ENCODE data around the gene PTMS.
"Not testable (repeated sequence)": the region's sequence is repeated elsewhere in the genome, so short reads cannot be mapped to it uniquely, and the experiment has no call there.

The PTMS gene

GRCh38 chr12:6765634-6766581 lies at the start of gene PTMS:
TSS of gene PTMS (plus strand) at chr12:6766363. CDS start at chr12:6766706, 343 bp downstream.
- no peak for DNase-seq (ENCODE audit: low read depth)

- no peak for DNase-seq (ENCODE audit: low read depth)
These were observed 49.2 kb upstream of the PTMS start for GRCh38 chr12:6716874-6717437.

GRCh38 chr12:6722863-6723262 lies 43.3 kb upstream of the PTMS start:
- no peak for DNase-seq (ENCODE audit: low read depth)

- DNase-seq (ENCODE audit: low read depth): peak; percentile 94
These were observed 42.4 kb upstream of the PTMS start, which contains the start of gene COPS7A for GRCh38 chr12:6723607-6724408. TSS of gene COPS7A (plus strand) at chr12:6724046. CDS start at chr12:6724657, 611 bp downstream.

GRCh38 chr12:6724409-6724797 lies 41.8 kb upstream of the PTMS start:
- DNase-seq (ENCODE audit: low read depth): no peak

GRCh38 chr12:6725350-6725749 lies 40.8 kb upstream of the PTMS start:
- no peak for DNase-seq (ENCODE audit: low read depth)

GRCh38 chr12:6729186-6729585 lies 37.0 kb upstream of the PTMS start:
- DNase-seq (ENCODE audit: low read depth): no peak

GRCh38 chr12:6730169-6730568 lies 36.0 kb upstream of the PTMS start:
- no peak for DNase-seq (ENCODE audit: low read depth)

GRCh38 chr12:6734506-6735387 lies 31.4 kb upstream of the PTMS start:
- no peak for DNase-seq (ENCODE audit: low read depth)

GRCh38 chr12:6735448-6736191 lies 30.5 kb upstream of the PTMS start:
- no peak for DNase-seq (ENCODE audit: low read depth)

- no peak for DNase-seq (ENCODE audit: low read depth)
These were observed 29.4 kb upstream of the PTMS start for GRCh38 chr12:6736754-6737153.

- DNase-seq (ENCODE audit: low read depth): not testable (repeated sequence)
These were observed 24.1 kb upstream of the PTMS start for GRCh38 chr12:6742080-6742479.

- no peak for DNase-seq (ENCODE audit: low read depth)
These were observed 23.3 kb upstream of the PTMS start for GRCh38 chr12:6742834-6743233.

- not testable (repeated sequence) for DNase-seq (ENCODE audit: low read depth)
These were observed 22.9 kb upstream of the PTMS start for GRCh38 chr12:6743300-6743699.

GRCh38 chr12:6745741-6746525 lies 20.2 kb upstream of the PTMS start:
- DNase-seq (ENCODE audit: low read depth): no peak

GRCh38 chr12:6747216-6747615 lies 18.9 kb upstream of the PTMS start:
- no peak for DNase-seq (ENCODE audit: low read depth)

- no peak for DNase-seq (ENCODE audit: low read depth)
These were observed 17.4 kb upstream of the PTMS start for GRCh38 chr12:6748761-6749160.

- DNase-seq (ENCODE audit: low read depth): no peak
These were observed 15.7 kb upstream of the PTMS start for GRCh38 chr12:6750506-6750905.

GRCh38 chr12:6751767-6752166 lies 14.4 kb upstream of the PTMS start:
- DNase-seq (ENCODE audit: low read depth): no peak

All from stimulated activated CD8-positive, alpha-beta memory T cell treated with anti-CD3 and anti-CD28 coated beads, Interleukin-15, amount 100 ng/mL, for 1 hour (primary cell).